Astrocyte (in vitro differentiated cells and primary cell): ENCODE results near the gene GBP3. TPM values are rescaled to one million over a fixed set of nuclear protein-coding genes. Genes with fewer than 3 reads are reported as not detected.
A peak's percentile ranks its signal among the peaks of the same experiment; 100 is the strongest.
"Not testable (repeated sequence)": the region's sequence is repeated elsewhere in the genome, so short reads cannot be mapped to it uniquely, and the experiment has no call there.

Experiments
- DNase-seq: peaks from one replicate; pipeline ENCODE4 v3.0.0-alpha.2; 2010; ENCODE audit warnings: low read depth
- FAIRE-seq: peaks from 2 replicates; lab custom pipeline; 2011; peaks lifted over from hg19 to GRCh38; lab: Jason Lieb, UNC
- H2AFZ ChIP-seq: 2 replicates; pipeline ENCODE4 v1.6.0; 2012; ENCODE audit warnings: low read depth, low read length, inconsistent platforms
- H3K27ac ChIP-seq: 2 replicates; pipeline ENCODE4 v1.5.1; 2011; ENCODE audit warnings: low read depth, low read length, inconsistent platforms
- H3K27me3 ChIP-seq: 2 replicates; pipeline ENCODE4 v1.6.0; 2011; ENCODE audit warnings: low read length, inconsistent platforms; ENCODE audit not compliant: insufficient read depth
- H3K36me3 ChIP-seq: 2 replicates; pipeline ENCODE4 v1.5.1; 2011; ENCODE audit warnings: low read length, inconsistent platforms; ENCODE audit not compliant: insufficient read depth
- H3K4me1 ChIP-seq: 2 replicates; pipeline ENCODE4 v1.5.1; 2011; ENCODE audit warnings: low read length, inconsistent platforms; ENCODE audit not compliant: insufficient read depth
- H3K4me2 ChIP-seq: 2 replicates; pipeline ENCODE4 v1.6.0; 2012; ENCODE audit warnings: low read length, inconsistent platforms
- H3K4me3 ChIP-seq: 2 replicates; pipeline ENCODE4 v1.5.1; 2011; ENCODE audit warnings: low read depth, mild to moderate bottlenecking, low read length, inconsistent platforms; ENCODE audit not compliant: insufficient read depth
- H3K79me2 ChIP-seq: 2 replicates; pipeline ENCODE4 v1.6.0; 2012; ENCODE audit warnings: mild to moderate bottlenecking, low read length, inconsistent platforms; ENCODE audit not compliant: insufficient read depth
- H3K9ac ChIP-seq: 2 replicates; pipeline ENCODE4 v1.6.0; 2012; ENCODE audit warnings: mild to moderate bottlenecking, low read length, inconsistent platforms
- H3K9me3 ChIP-seq: 2 replicates; pipeline ENCODE4 v1.5.1; 2012; ENCODE audit warnings: low read depth, mild to moderate bottlenecking, low read length, inconsistent platforms; ENCODE audit not compliant: insufficient read depth
- H4K20me1 ChIP-seq: 2 replicates; pipeline ENCODE4 v1.6.0; 2012; ENCODE audit warnings: low read length, inconsistent platforms; ENCODE audit not compliant: insufficient read depth
- H3K27ac Mint-ChIP-seq: one replicate; pipeline ENCODE4 v1.8.0; 2021; ENCODE audit warnings: mild to moderate bottlenecking, mixed read lengths; ENCODE audit not compliant: unreplicated experiment
- H3K27me3 Mint-ChIP-seq: one replicate; pipeline ENCODE4 v1.8.0; 2021; ENCODE audit warnings: low read depth, mixed read lengths; ENCODE audit not compliant: unreplicated experiment
- H3K36me3 Mint-ChIP-seq: one replicate; pipeline ENCODE4 v1.8.0; 2021; ENCODE audit warnings: low read depth, mixed read lengths; ENCODE audit not compliant: unreplicated experiment
- H3K4me1 Mint-ChIP-seq: one replicate; pipeline ENCODE4 v1.8.0; 2021; ENCODE audit warnings: low read depth, mixed read lengths; ENCODE audit not compliant: unreplicated experiment
- H3K4me3 Mint-ChIP-seq: one replicate; pipeline ENCODE4 v1.8.0; 2021; ENCODE audit warnings: mild to moderate bottlenecking, moderate library complexity, mixed read lengths; ENCODE audit not compliant: unreplicated experiment
- H3K9me3 Mint-ChIP-seq: one replicate; pipeline ENCODE4 v1.8.0; 2021; ENCODE audit warnings: mild to moderate bottlenecking, mixed read lengths; ENCODE audit not compliant: unreplicated experiment
- CTCF ChIP-seq: IDR thresholded peaks from 2 replicates; pipeline ENCODE4 v1.5.1; 2011; ENCODE audit warnings: low read depth, mild to moderate bottlenecking, inconsistent platforms, low read length, moderate library complexity; ENCODE audit not compliant: insufficient read depth
- EZH2 ChIP-seq: IDR thresholded peaks from 2 replicates; pipeline ENCODE4 v1.6.1; 2012; ENCODE audit warnings: mild to moderate bottlenecking, low read length, inconsistent platforms; ENCODE audit not compliant: insufficient read depth
- total RNA-seq: library from RNA; stranded (reverse); gene quantifications from 2 replicates; pipeline ENCODE4 v1.2.1, GENCODE V29; 2021

GBP3 gene
- total RNA-seq, 1 donor from 2014 or later = 30.3 TPM

DNA sequence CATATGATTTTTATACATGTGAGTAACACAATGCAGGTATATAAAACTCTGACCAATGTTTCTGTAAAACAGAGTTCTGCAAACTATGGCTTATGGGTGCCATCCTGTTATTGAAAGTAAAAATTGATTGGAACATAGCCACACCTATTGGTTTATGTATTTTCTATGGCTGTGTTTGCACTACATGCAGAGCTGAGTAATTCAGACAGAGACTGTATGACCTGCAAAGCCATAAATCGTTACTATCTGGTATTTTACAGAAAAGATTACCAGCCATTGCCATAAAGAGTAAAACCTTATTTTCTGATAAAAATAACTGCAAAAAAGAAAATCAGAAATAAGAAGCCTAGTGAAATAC is 29.3 kb upstream of the GBP3 start:
- Histone ChIP-seq H4K20me1 (peaks cover 3% of the 10 kb centered on the region), H3K9ac (no peak overlapping the region), H3K4me2 (no peak overlapping the region), H3K4me1 (peaks cover 4% of the 10 kb centered on the region), H3K27ac (no peak overlapping the region), H3K4me3 (no peak overlapping the region), H3K9me3 (no peaks in the 10 kb centered on the region), H2AFZ (no peak overlapping the region), H3K79me2 (no peaks in the 10 kb centered on the region), H3K27me3 (no peaks in the 10 kb centered on the region), H3K36me3 (peaks cover 17% of the 10 kb centered on the region)
- Mint-ChIP-seq H3K9me3 (no peaks in the 10 kb centered on the region), H3K36me3 (peaks cover 11% of the 10 kb centered on the region), H3K27me3 (no peaks in the 10 kb centered on the region), H3K4me3 (no peak overlapping the region), H3K27ac (no peak overlapping the region), H3K4me1 (no peaks in the 10 kb centered on the region)
- DNase-seq (no peak), FAIRE-seq (no peak)
- TF ChIP-seq CTCF (no peak), EZH2 (no peak)

GRCh38 chr1:89051300-89051954 is 28.8 kb upstream of the GBP3 start:
- no peak overlapping the region for H3K4me2 ChIP-seq
- H3K9me3 ChIP-seq = no peaks in the 10 kb centered on the region
- H4K20me1 ChIP-seq = peaks cover 3% of the 10 kb centered on the region
- no peak overlapping the region for H3K27ac ChIP-seq
- no peaks in the 10 kb centered on the region for H3K27me3 ChIP-seq
- H3K9ac ChIP-seq = no peak overlapping the region
- Mint-ChIP-seq H3K27me3 (no peaks in the 10 kb centered on the region), H3K36me3 (peaks cover 9% of the 10 kb centered on the region), H3K27ac (no peak overlapping the region), H3K4me3 (no peak overlapping the region), H3K9me3 (no peaks in the 10 kb centered on the region), H3K4me1 (no peaks in the 10 kb centered on the region)
- TF ChIP-seq CTCF = no peak
- TF ChIP-seq EZH2 = no peak
- FAIRE-seq (no peak), DNase-seq (no peak)
- peaks cover 14% of the 10 kb centered on the region for H3K36me3 ChIP-seq
- H2AFZ ChIP-seq = no peak overlapping the region
- H3K79me2 ChIP-seq = no peaks in the 10 kb centered on the region
- no peak overlapping the region for H3K4me3 ChIP-seq
- peaks cover 4% of the 10 kb centered on the region for H3K4me1 ChIP-seq

DNA sequence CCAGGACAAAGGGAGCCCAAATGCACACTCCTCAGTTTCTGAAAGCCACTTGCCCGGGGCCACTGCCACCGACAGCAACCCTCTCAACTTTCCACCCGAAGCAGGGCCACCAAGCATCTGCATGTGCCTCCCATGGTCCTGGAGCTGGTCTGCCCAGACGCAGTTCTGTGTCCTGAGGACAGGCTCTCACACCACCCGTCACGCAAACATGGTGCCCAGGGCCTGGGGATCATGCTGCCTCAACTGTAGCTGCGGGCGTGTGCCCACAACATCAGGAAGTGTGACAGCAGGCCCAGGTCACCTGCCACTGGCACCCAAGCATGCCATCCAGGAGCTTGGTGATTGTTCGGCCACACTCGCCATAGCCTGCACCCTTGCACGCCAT is 28.0 kb upstream of the GBP3 start:
- no peak overlapping the region for H3K4me2 ChIP-seq
- TF ChIP-seq EZH2 = no peak
- no peak for TF ChIP-seq CTCF
- no peaks in the 10 kb centered on the region for H3K27me3 Mint-ChIP-seq
- H3K27ac ChIP-seq = no peak overlapping the region
- no peak overlapping the region for H3K9ac ChIP-seq
- H3K9me3 Mint-ChIP-seq = no peaks in the 10 kb centered on the region
- H3K36me3 ChIP-seq = peaks cover 12% of the 10 kb centered on the region
- peaks cover 5% of the 10 kb centered on the region for H3K36me3 Mint-ChIP-seq
- H3K9me3 ChIP-seq = no peaks in the 10 kb centered on the region
- no peak overlapping the region for H3K4me3 ChIP-seq
- H3K27me3 ChIP-seq = no peaks in the 10 kb centered on the region
- H4K20me1 ChIP-seq = peaks cover 3% of the 10 kb centered on the region
- H3K4me3 Mint-ChIP-seq = no peak overlapping the region
- no peaks in the 10 kb centered on the region for H3K79me2 ChIP-seq
- H3K27ac Mint-ChIP-seq = no peak overlapping the region
- FAIRE-seq (no peak), DNase-seq (no peak)
- no peaks in the 10 kb centered on the region for H3K4me1 Mint-ChIP-seq
- no peak overlapping the region for H2AFZ ChIP-seq
- H3K4me1 ChIP-seq = peaks cover 4% of the 10 kb centered on the region

- not testable (repeated sequence) for H3K4me1 ChIP-seq, H3K9ac ChIP-seq, H3K4me1 Mint-ChIP-seq, H3K27ac ChIP-seq, H3K27me3 Mint-ChIP-seq, H3K4me3 Mint-ChIP-seq, H3K27me3 ChIP-seq, H3K9me3 Mint-ChIP-seq, H3K4me2 ChIP-seq, H2AFZ ChIP-seq, H3K36me3 Mint-ChIP-seq, DNase-seq, H3K4me3 ChIP-seq, H3K27ac Mint-ChIP-seq, H3K79me2 ChIP-seq, H3K9me3 ChIP-seq, H4K20me1 ChIP-seq
- H3K36me3 ChIP-seq = peaks cover 12% of the 10 kb centered on the region
- peak; percentile 17 for FAIRE-seq
Observed at GRCh38 chr1:89049901-89050648, 27.4 kb upstream of the GBP3 start.
